T follicular helper cell (primary cell): ENCODE measurements around the gene PKD1.
"Not testable (repeated sequence)": the region's sequence is repeated elsewhere in the genome, so short reads cannot be mapped to it uniquely, and the experiment has no call there.

Source experiments
- DNase-seq: peaks from one replicate; pipeline ENCODE4 v3.0.0-alpha.2; 2020; ENCODE audit warnings: low read depth

PKD1 gene

DNA sequence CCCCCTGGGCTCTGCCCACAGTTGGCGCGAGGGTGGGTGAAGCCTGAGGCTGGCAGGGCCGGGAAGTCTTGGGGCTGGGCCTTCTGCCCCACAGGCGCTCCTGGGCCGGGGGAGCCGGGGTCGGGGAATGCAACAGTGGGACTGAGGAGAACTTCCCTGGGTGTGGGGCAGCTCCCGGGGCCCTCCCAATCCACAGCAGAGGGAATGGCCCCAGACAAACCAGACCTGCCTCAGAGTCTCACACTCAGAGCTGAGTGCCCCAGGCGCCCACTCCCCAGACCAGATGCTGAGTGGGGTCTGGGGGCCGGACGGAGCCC, 11.4 kb downstream of the PKD1 start:
- not testable (repeated sequence) for DNase-seq

DNA sequence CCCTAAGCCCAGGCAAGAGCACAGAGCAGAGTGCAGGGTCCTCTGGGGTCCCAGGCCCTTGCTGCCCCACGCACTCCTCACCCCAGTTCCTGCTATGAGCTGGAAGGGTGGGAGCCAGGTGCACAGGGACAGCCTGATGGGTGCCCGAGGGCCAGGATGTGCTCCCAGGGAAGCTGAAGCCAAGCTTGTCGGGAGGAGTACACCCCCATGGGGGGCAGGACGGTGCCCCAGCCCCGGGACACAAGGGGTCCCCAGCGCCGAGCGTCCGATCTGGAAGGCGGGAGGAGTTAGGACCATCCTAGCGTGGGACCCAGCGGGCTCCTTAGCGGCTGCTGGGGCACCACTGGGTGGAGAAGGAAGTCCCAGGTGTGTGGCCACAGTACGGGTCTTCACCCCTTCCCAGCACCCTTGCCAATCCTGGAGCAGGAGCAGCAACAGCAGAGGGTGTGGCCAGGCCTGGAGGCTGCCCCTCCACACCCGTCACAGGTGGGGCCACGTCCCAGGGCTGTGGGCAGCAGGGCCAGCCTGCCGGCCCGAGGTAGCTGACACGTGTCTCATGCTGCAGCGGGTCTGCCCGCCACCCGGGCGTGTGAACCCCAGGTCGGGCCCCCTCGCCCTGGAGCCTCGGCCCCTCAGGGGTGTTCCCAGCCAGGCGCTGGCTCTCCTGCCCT, 11.9 kb downstream of the PKD1 start:
- DNase-seq, result not testable (repeated sequence)

DNA sequence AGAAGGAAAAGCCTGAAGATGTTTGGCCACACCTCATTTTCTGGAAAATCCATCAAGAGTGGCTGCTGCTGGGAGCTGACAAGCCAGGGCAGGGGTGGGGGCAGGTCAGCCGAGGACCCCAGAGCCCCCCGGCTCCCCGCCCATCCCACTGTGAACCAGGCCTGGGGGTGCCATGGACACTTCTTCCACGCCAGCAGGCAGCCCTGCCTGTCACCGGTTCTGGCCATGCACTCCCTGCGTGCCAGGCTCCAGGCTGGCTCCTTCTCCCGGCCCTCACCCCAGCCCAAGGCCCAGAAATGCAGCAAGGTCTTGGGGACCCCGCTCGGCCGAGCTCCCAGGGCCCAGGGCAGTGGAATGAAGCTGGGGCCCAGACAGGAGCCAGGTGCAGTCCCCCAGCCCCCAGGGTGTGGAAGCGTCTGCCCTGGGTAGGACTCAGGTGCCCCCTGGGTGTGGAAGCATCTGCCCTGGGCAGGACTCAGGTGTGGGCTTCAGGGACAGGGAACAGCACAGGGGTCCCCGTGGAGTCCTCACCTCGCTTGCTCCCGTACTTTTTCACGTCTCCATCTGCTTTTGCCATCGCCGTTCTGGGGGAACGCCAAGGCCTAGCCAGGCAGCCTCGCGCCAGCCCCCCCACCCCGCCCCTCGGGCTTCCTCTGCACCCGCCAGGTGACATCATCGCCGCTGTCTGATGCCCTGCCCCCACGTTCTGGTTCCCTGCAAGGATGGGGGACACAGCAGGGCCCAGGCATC, 12.6 kb downstream of the PKD1 start:
- not testable (repeated sequence) for DNase-seq

DNA sequence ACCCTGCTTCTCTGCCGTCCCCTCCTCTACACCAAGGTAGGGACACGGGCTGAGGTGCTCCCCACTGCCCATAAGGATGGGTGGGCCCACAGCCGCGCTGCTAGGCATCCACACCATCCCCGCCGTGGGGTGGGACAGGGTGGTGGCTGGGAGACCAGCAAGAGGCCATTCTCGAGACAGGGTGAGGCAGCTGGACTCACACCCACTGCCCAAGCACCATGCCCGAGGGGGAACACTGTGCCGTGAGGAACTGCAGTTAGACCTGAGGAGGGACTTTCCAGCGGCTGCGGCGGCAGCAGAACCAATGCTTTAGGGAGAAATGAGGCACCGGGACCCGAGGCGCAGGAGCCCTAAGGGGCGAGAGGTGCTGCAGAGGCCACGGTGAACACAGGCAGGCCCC, 13.3 kb downstream of the PKD1 start:
- no peak for DNase-seq

DNA sequence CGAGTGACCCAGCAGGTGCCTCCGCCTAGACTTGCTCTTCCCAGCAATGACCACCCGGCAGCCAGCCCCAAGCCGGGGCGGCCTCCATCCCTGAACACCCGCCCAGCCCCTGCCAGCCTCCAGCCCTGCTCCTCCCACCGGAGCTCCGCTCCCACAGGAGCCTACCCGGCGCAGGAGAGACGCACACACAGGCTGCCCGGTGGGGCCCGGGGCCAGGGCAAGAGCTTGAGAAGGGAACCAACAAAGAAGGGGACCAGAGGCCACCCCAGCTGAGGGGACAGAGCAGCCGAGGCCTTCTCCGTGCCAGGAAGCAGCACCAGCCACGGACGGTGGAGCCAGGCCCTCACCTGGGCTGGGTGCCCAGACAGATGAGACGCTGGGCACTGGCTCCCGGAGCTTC, 13.8 kb downstream of the PKD1 start:
- DNase-seq, result no peak

DNA sequence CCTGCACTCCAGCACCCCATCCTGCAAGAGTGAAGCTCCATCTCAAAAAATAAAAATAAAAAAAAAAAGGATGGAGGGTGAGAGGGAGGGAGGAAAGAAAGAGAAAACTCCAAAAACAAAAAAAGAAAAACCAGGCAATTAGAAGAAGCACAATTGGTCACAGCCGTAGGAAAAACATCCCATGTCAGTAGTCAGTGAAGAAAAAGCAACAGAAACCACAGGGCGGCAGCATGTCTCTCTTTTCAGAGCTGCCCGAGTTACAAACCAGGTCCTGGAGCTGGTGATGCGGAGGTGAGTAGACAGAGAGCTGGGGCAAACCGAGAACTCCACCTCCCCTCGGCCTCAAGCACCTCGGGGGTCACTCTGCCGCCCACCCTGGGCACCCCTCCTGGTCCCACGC, 14.4 kb downstream of the PKD1 start:
- DNase-seq, result not testable (repeated sequence)

DNA sequence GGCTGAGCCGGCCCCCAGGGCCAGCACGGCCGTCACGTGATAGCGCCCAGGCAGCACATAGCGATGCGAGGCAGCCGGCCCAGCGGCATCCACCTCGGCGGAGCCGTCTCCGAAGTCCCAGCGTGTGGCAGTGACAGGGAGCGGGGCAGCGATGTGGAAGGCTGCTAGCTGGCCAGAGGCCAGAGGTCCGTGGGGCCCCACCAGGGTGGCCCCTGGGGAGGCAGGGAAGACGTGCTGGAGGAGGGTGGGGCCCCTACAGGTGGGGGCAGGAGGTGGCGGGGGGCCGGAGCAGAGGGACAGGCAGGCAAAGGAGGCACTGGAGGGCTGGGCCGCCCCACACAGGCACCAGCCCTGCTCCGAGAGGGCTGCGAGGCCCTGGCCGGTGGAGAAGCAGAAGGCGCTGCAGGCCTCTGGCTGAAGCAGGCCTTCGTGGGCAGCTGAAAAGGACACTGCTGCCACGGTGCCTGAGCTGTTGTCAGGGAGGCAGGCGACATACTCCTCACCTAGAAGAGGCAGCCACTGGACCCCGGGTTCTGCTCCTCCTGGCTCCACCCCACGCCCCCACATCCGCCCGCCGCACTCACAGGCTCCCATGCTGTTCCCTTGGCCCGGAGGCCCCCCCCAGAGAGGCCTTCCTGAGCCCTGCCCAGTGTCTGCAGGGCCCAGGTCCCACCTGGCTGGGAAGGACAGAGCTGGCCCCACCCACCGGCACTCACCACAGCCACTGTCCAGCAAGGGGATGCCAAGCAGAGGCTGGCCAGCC, 17.6 kb downstream of the PKD1 start:
- DNase-seq, result not testable (repeated sequence)

DNA sequence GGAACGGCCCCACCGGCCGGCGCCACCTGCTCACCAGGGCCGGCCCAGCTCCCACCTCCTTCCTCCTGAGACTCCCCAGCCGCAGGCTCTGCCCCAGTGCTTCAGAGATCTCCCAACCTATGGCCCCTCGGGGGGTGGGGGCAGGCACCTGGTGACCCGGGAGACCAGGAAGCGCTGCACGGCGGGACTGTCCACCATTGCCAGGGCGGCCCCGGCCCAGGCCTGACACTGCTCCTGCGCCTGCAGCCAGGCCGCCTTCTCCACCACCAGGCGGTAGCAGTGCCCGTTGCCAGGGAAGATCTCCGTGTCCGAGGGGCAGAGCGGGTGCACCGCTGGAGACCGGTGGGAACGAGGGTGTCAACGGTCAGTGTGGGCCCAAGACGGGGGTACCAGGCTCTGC, 18.4 kb downstream of the PKD1 start:
- DNase-seq, result not testable (repeated sequence)

DNA sequence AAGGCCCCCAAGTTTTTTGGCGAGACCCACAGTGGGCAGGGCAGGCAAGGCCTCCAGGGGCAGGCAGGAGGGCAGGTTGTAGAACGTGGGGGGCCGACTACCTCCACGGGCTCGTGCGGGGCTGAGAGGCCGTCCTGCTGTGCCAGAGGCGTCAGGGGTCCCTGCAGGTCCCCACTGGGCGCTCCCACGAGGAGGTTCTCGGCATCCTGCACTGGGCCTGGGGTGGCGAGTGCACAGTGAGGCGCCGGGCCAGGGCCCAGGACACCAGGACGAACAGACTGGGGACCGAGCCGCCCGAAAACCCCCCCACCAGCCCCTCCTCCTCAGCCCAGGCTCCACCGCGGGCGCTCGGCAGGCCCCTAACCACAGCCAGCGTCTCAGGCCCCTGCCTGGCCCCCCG, 19.3 kb downstream of the PKD1 start:
- DNase-seq, result not testable (repeated sequence)

DNA sequence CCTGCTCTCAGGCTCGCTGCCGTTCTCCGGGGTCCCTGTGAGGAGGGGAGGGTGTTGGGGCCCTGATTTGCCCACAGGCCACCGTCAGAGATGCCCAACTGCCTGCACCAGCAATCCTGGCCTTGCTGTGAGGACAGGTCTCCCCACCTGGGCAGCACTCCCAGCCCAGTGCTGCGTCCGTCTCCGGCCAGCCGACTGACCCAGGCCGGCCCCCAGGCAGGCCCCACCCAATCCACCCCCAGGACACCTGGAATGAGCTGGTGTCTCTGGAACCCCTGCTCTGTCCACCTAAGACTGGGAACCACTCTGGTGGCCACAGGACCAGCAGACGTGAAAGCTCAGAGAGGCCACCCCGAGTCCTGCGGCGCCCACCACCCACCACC, 20.1 kb downstream of the PKD1 start:
- no peak for DNase-seq

DNA sequence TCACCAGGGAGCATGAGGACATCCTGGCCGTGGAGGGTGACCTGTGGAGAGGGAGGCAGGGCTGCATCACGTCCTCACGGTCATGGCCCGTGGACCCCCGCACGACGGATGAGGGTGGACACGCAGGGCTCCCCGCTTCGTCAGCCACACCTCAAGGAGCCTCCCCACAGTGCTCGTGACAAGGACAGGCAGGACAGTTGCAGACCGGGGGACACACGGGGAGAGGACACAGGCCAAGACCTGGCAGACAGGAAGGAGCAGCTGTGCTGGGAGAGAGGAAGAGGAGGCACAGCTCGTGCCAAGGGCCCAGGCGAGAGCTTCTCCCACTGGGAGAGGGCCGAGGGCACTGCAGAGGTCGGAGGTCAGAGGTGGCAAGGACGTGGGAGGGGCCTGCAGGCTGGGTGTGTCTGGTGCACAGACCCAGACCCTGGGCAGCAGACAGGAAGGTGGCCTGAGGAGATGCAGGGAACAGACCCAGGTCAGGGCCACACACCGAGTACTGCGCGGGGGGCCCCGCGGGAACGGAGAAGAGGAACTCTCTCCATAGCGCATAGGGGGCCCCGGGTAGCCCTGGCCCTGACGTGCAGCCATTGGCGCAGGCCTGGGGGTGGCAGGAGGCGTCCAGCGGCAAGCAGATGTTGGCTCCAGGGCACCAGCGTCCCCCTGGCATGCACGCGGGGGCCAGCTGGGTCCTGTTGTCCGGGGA, 20.7 kb downstream of the PKD1 start:
- not testable (repeated sequence) for DNase-seq

DNA sequence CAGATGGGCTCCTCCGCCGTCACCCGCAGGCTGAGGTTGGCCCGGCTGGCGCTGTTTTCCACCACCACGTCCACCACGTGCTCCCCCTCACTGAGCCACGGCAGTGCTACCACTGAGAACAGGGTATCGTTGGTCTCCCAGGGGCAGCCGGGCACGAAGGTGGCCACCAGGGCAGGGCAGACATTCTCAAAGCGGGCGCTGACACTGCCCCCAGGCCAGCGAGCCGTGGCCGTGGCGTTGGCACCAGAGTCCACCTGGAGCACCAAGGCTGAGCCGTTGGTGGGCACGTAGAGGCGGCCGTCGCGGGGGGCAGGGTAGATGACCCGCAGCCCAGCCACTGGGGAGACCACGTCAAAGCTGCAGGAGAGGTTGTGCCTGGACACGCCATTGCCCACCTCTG, 21.5 kb downstream of the PKD1 start:
- DNase-seq, result not testable (repeated sequence)

DNA sequence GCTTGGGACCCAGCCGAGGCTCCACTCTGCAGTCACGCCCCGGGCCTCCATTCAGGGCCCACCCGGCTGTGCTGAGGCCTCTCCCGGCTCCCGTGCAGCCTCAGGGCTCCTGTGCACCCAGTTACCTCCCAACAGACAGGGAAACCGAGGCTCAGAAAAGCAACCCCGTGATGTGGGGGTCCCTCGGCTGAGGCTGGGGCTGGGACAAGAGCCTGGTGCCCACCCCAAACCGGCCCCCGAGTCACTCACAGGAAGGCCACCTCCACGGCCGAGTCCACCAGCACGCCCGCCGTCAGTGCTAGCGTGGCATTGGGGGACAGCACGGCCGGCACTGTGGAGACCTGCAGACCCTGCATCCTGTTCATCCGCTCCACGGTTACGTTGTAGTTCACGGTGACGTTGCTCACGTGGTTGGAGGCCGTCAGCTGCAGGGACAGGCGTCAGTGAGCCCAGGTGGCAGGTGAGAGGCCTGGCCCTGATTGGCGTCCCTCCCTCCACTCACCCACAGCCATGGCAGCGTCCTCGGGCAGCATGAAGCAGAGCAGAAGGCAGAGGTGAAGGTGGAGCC, 23.1 kb downstream of the PKD1 start:
- not testable (repeated sequence) for DNase-seq

DNA sequence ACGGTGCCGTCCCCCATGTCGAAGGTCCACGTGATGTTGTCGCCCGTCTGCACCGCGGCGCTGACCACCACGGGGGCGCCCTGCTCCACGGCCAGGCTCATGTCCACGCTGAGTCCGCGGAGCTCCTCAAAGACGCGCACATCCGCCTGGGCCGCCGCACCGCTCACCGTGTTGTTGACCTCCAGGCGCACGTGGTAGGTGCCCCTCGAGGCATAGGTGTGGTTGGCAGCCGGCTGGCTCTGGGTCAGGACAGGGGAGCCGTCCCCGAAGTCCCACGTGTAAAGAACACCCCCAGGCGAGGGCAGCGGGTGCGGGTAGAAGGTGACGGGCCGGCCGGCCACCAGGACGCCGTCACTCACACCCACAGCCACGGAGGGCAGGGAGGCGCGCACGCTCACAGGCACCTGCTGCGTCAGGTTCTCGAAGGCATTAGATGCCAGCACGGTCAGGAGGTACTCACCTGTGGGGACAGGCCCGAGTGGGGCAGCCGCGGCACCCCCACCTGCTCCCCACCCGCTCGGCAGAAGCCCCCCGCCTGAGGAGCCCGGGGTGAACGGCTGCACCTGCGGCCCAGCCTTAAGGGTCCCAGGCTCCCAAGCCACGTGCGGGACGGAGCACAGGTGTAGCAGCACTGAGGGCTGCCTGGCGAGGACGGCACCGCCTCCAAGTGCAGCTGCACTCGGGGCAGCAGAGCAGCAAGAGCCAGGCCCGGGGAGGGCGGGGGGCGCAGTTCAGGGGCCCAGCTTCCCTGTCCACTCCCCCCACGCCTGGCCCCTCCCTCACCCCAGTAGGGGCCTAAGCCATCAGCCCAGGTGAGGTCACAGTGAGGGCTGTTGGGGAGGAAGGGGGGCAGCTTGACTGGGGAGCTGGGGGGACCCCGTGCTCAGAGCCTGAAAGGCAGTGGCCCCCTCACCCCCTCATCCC, 24.0 kb downstream of the PKD1 start:
- DNase-seq, result not testable (repeated sequence)

DNA sequence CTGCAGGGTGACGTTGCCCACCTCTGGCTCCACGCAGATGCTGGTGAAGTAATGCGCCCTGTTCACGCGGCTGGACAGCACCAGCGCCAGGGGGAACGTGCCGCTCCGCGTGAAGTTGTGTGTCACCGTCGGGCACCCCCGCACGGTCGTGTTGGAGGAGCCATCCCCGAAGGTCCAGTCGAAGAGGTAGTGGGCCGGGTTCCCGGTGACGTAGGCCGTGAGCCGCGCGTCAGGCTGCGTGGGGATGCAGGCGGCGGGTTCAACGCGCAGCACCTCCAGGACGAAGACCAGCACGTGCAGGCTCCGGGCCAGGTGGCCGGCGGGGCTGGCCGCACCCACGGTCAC, 24.7 kb downstream of the PKD1 start:
- DNase-seq, result not testable (repeated sequence)

DNA sequence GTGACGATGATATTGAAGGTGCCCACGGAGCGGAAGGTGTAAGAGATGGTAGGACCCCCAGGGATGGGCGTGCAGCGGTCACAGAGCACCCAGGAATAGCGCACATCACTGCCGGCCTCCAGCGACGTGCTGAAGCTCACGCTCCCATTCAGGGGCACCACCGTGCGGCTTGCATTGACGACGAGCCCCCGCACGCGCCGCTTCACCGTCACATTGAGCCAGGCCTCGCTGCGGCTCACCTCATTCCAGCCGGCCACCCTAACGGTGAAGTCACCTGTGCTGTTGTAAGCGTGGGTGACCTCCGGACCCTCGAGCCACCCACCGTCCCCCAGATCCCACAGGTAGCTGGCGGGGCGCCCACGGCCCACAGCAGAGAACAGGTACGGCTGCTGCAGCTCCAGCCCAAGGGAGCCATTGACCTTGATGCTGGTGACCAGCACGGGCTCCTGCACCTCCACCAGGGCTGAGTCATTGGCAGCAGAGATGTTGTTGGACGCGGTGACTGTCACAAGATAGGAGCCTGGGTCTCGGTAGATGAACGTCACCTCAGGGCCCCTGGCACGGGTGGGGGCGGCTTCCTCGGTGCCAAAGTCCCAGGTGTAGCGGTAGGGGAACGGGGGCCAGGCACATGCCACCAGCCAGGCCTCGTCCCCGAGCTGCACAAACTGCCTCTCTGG, 25.2 kb downstream of the PKD1 start:
- not testable (repeated sequence) for DNase-seq

DNA sequence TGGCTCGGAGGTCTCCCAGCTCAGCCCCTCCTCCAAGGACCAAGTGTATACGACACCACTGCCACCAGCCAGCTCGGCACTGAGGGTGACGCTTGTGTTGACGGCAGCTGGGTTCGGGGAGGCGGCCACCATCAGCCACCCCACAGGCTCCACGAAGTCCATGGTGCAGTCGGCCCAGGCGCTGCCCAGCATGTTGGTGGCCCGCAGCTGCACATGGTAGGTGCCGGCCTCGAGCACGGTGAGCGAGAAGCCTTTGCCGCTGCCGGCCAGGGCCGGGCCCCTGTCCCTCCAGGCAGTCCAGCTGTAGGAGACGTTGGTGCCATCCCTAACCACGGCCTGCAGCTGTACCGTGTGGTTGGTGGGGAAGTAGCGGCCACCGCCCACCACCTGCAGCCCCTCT, 25.8 kb downstream of the PKD1 start:
- not testable (repeated sequence) for DNase-seq

DNA sequence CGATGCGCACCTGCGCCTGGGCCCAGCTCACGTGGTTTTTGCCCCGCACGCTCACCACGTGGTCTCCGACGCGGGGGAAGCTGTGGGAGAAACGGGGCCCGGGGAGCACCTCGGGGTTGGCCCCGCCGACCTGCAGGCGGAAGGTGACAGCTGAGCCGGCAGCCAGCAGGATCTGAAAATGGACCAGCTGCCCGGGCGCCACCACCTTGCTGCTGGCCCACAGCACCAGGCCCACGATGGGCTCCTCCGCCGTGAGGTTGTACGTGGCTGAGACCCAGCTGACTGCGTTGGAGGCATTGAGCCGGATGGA, 26.5 kb downstream of the PKD1 start:
- DNase-seq, result not testable (repeated sequence)

DNA sequence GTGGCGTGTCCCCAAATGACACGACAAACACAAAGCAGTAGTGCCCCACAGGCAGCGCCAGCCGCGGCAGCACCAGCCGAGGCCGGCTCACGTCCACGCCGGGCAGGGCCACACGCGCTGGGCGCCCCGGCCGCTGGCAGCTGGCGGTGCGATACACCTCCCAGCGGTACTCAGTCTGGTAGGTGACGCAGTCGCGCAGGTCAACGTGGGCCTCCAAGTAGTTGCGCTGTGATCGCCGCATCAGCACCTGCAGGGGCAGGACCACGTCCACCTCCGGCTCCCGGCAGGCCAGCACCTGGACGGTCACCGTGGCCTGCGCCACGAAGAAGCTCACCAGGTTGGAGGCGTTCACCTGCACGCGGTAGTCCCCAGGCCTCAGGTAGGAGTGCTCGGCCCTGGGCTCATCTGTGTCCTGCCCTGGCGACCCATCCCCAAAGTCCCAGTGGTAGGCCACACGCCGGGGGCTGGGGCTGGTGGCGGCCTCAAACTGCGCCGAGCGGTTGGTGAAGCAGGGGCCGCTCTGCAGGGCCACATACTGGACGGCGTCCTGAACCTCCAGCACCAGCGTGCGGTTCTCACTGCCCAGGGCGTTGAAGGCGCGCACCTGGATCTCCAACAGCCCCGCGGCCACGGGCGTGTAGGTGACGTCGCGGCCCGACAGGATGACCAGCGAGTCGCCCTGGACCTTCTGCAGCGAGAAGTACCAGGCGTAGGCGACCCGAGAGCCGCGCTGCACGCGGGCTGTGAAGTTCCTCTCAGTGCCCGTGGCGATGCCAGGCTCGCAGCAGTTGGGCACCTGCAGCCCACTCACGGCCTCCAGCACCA, 27.0 kb downstream of the PKD1 start:
- not testable (repeated sequence) for DNase-seq

DNA sequence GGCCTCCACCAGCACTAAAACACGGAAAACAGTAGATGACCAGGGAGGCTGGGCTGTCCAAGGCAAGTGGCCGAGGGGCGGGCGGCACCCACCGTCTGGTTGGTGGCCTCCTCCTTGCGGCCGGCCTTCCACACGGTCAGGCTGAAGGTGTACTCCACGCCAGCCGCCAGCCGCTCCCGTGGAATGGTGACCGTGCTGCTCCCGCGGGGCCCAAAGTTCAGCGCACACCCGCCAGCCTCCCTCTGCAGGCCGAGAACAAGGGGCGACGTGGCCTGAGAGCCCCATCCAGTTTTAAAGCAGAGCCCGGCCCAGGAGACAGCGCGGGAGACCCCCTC, 27.9 kb downstream of the PKD1 start:
- not testable (repeated sequence) for DNase-seq
